ENCODE data around the gene HSP90AA1. TPM values are rescaled to one million over a fixed set of nuclear protein-coding genes. Genes with fewer than 3 reads are reported as not detected.

HSP90AA1 gene
- total RNA-seq, 1 donor from 2014 or later, result 161 TPM

DNA sequence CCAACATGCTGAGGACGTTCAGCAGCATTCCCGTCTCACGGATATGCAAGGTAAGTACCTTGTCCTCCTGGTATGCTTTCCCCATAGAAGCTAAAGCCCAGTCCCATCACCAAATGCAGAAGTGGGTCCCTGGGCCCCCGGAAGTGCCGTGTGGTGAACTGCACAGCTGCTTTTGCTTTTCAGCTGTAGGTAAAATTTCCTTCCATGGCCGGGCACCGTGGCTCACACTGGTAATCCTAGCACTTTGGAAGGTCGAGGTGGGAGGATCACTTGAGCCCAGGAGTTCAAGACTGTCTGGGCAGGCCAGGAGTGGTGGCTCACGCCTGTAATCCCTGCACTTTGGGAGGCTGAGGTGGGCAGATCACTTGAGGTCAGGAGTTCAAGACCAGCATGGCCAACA, 44.1 kb downstream of the HSP90AA1 start:
- DNase-seq (ENCODE audit: low spot score), result no peak

DNA sequence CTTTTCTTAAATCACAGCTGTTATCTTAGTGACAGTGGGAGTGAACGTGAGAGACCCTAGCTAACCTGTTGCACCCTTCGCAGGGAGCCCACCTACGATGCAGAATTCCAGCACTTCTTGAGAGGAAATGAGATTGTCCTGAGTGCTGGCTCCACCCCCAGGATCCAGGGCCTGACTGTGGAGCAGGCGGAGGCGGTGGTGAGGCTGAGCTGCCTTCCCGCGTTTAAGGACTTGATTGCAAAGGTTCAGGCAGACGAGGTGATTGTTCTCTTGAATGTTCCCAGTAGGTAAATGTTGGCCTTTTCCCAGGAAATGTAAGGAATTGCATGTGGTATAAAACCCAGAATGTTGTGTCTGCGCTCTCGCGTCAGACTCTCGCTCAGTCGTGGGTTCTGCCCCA, 46.7 kb downstream of the HSP90AA1 start:
- no peak for DNase-seq (ENCODE audit: low spot score)

DNA sequence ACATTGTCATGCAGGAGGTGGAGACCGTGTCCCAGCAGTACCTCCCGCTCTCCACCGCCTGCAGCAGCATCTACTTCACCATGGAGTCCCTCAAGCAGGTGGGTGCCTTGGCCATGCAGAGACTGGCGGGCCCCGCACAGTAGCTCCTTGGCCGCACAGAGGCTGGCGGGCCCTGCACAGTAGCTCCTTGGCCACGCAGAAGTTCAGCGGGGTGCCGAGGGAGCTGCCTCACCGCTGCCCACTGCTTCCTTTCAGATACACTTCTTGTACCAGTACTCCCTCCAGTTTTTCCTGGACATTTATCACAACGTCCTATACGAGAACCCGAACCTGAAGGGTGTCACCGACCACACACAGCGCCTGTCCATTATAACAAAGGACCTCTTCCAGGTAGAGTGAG, 47.7 kb downstream of the HSP90AA1 start:
- no peak for DNase-seq (ENCODE audit: low spot score)

DNA sequence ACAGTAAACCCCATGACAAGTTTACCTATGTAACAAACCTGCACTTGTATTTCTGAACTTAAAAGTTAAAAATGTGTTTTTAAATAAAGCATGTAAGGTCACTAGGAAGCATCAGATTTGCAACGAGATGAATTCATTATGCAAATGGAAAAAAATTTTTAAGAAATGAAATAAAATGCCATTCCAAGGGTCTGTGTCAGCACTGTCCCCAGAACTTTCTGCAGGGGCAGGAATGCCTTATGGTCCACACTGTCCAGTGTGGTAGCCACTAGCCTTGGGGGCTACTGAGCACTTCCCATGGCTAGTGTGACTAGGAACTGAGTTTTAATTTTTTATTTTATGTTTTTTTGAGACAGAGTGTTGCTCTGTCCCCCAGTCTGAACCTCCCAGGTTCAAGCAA, 49.2 kb downstream of the HSP90AA1 start:
- no peak for DNase-seq (ENCODE audit: low spot score)

GRCh38 chr14:102035914-102036313, 50.9 kb downstream of the HSP90AA1 start:
- no peak for DNase-seq (ENCODE audit: low spot score)

DNA sequence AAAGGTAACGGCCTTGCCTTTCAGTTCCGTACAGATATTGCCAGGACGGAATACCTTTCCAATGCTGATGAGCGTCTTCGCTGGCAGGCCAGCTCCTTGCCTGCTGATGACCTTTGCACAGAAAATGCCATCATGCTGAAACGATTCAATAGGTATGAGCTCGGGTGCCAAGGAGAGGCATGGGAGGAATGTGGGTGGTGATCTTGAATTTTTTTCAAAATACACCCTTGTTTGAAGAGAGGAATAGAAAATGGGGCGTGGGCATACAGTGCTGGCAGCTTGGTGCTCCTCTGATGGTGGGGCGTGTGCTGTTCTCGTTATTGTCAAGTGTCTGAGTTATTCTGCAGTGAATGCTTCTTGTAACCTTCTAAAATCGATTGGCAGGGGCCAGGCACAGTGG, 52.5 kb downstream of the HSP90AA1 start:
- DNase-seq (ENCODE audit: low spot score), result no peak

DNA sequence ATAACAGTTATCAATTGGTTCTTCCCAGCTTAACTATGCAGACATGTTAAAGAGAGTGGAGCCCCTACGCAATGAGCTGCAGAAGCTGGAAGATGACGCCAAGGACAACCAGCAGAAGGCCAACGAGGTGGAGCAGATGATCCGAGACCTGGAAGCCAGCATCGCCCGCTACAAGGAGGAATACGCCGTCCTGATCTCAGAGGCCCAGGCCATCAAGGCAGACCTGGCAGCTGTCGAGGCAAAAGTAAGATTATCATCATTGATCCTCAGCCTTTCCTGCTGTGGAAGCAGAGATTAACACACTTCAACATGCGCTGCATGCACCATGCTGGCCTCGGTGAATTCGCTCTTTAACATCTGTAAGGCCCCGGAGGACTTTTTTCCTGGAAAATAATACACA, 53.6 kb downstream of the HSP90AA1 start:
- DNase-seq (ENCODE audit: low spot score), result no peak

Other genes with a start within 250 kb of the HSP90AA1 start
- gene DYNC1H1, start 122.5 kb downstream of the HSP90AA1 start, total RNA-seq (ENCODE audit: insufficient read depth, low replicate concordance), result 357 TPM
- gene WDR20, start 52.9 kb upstream of the HSP90AA1 start, total RNA-seq (ENCODE audit: insufficient read depth, low replicate concordance), result 33.9 TPM
- 13.0 TPM for gene MOK, start 218.1 kb upstream of the HSP90AA1 start, total RNA-seq (ENCODE audit: insufficient read depth, low replicate concordance)
- gene ZNF839, start 232.7 kb upstream of the HSP90AA1 start, total RNA-seq (ENCODE audit: insufficient read depth, low replicate concordance), result 13.0 TPM